GM12801 (cell line): ENCODE results near the gene RAMACL.

Experiments used
- CTCF ChIP-seq: IDR thresholded peaks from one replicate; pipeline ENCODE4 v1.5.1; 2011; ENCODE audit warnings: control low read depth; ENCODE audit not compliant: insufficient read length; ENCODE audit errors: extremely low read depth

Gene RAMACL

GRCh38 chr6:166567813-166568212 lies 18.7 kb downstream of the RAMACL start:
- no peak for TF ChIP-seq CTCF

GRCh38 chr6:166567107-166567506 lies 19.4 kb downstream of the RAMACL start:
- no peak for TF ChIP-seq CTCF

GRCh38 chr6:166566026-166567011 lies 20.2 kb downstream of the RAMACL start:
- TF ChIP-seq CTCF: no peak

GRCh38 chr6:166565084-166565967 lies 21.2 kb downstream of the RAMACL start:
- TF ChIP-seq CTCF: no peak

- no peak for TF ChIP-seq CTCF
Measured at GRCh38 chr6:166563805-166564204, 22.7 kb downstream of the RAMACL start.

- TF ChIP-seq CTCF: no peak
Measured at GRCh38 chr6:166563200-166563599, 23.3 kb downstream of the RAMACL start.

- no peak for TF ChIP-seq CTCF
Measured at GRCh38 chr6:166562726-166563125, 23.8 kb downstream of the RAMACL start.
